GM12801 (cell line): ENCODE data around the gene FBXO5.

Source experiments
- CTCF ChIP-seq: IDR thresholded peaks from one replicate; pipeline ENCODE4 v1.5.1; 2011; ENCODE audit warnings: control low read depth; ENCODE audit not compliant: insufficient read length; ENCODE audit errors: extremely low read depth

Gene FBXO5

DNA sequence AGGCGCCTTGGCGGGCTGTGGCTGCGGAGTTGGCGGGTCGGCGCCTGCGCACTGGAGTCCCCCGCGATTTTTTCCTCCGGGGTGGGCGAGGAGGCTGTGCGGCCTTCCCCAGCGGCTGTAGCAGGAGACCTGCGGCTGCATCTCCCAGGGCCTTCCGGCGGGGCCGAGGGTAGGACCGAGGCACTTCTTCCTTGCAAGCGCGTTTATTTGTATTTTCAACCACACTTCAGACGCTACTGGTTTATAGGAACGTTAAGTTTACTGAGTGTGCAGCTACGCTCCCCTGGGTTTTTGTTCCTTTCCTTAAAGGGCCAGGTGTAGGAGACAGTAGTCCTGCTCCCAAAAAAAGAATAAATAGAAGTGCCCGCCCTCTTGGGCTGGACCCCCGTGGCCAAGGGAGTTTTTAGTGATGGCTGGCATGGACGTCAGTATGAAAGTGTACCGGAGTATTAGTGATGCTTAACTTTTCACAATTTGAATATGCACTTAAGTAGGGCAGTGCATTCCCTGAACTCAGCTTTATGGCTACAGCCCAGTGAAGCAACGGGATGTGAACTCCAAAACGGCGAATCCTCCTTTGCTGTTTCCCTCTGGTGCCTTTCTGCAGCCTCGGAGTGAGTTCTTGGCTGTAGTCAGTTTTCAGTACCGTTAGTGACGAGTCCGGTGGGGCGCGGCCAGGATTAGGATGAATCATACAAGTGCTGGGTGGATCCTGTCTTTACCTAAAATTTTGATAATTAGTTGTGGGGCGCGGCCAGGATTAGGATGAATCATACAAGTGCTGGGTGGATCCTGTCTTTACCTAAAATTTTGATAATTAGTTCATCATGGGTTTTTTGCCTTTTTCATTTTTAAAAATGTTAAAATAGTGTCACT, 1.0 kb upstream of the FBXO5 start:
- no peak for TF ChIP-seq CTCF

GRCh38 chr6:152981989-152982903, 595 bp downstream of the FBXO5 start:
- TF ChIP-seq CTCF: no peak

DNA sequence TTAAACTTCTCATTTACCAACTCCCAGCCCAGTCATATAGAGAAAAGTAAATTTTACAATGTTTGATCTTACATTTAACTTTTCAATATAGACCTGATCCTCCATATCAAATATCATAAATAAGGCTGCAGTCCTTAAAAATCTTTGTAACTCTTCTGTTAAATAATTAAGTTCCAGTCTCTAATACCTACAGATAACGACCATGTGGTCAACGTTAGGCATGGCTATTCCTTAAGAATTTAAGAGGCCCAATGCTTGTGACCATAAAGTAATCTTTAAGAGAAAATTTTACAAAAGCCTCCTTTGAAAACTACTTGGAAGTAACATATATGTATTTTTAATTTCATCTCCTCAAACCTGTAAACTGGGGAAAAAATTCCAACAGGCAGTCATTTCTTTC, 1.6 kb downstream of the FBXO5 start:
- TF ChIP-seq CTCF: no peak

DNA sequence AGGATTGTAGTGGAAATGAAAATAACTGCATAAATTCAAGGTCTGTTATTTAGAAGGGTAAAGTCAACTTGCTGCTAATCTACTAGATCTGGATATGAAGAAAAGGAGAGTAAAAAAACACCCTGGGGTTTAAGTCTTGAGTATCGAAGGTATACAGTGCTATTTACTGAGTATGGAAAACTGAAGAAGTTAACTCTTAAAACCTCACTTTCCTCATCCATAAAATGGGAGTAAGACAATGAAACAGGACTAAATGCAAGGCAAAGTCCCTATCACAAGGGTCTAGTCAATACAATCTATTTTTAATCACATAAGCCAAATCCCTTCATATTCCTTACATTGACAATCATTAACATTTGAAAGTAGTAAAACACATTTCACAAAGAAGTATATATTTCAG, 2.2 kb downstream of the FBXO5 start:
- no peak for TF ChIP-seq CTCF

DNA sequence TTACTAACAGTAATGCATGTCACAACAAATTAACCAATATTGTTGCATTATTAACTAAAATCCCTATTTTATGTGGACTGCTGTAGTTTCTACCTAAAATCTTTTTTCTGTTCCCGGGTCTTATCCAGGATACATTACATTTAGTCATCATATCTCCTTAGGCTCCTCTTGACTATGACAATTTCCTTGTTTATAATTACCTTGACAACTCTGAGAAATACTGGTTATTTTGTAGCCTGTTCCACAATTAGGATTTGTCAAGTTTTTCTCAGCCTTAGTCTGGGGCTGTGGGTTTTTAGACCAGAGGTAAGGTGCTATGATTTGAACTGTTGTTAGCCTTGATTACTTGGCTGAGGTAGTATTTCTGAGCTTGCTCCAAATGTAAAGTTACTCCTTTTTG, 3.7 kb downstream of the FBXO5 start:
- TF ChIP-seq CTCF: no peak

GRCh38 chr6:152978058-152978457, 4.8 kb downstream of the FBXO5 start:
- no peak for TF ChIP-seq CTCF

DNA sequence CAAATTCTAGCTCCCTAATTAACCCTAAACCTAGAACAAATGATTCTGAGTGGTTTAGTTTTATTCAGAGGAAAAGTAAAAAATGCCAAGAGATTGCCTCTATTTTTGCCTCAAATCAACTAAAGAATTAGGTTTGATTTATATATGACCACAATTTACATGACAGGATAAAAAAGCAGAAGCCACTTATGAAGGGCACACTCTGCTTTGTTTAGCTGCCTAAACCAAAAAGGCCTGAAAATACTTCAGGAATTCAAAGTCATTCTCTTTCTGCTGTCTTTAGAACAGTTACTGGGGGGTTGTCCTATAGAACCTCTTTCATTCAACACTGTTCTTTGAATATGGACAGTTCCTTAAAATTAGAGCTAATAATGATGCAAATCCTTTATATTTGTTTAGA, 5.3 kb downstream of the FBXO5 start:
- TF ChIP-seq CTCF: no peak
